SU-DHL-6 (cell line): Measurements from ENCODE around the gene ZDHHC7.

ENCODE experiments used
- H2AFZ ChIP-seq: fragments of 200-600 bp; sonication (generic); 2 replicates; pipeline ENCODE4 v1.6.1; 2014; ENCODE audit warnings: low read depth, mild to moderate bottlenecking, moderate library complexity, mixed read lengths, antibody characterized with exemption, low read length; ENCODE audit not compliant: severe bottlenecking
- H3F3A ChIP-seq: fragments of 200-600 bp; shearing (Covaris generic); 2 replicates; pipeline ENCODE4 v1.6.0; 2016; ENCODE audit warnings: antibody characterized with exemption, mild to moderate bottlenecking; ENCODE audit not compliant: insufficient read depth
- H3K27ac ChIP-seq: fragments of 200-600 bp; sonication (generic); 2 replicates; pipeline ENCODE4 v1.5.1; 2016; ENCODE audit warnings: low read depth, mild to moderate bottlenecking, low read length, moderate library complexity, mixed read lengths
- H3K27me3 ChIP-seq: fragments of 200-600 bp; sonication (generic), shearing (Covaris generic); 2 replicates; pipeline ENCODE4 v1.6.0; 2014; ENCODE audit warnings: mild to moderate bottlenecking, low read length
- H3K36me3 ChIP-seq: fragments of 200-600 bp; sonication (generic); 2 replicates; pipeline ENCODE4 v1.6.1; 2014; ENCODE audit warnings: mild to moderate bottlenecking, low read length, mixed read lengths
- H3K4me2 ChIP-seq: fragments of 300-600, 200-600 bp; shearing (Covaris generic), sonication (generic); 2 replicates; pipeline ENCODE4 v1.6.0; 2014; ENCODE audit warnings: low read length, low read depth, mild to moderate bottlenecking; ENCODE audit not compliant: poor library complexity, severe bottlenecking
- H3K4me3 ChIP-seq: fragments of 200-600 bp; sonication (generic); 2 replicates; pipeline ENCODE4 v1.5.1; 2014; ENCODE audit warnings: antibody characterized with exemption, low read length, mild to moderate bottlenecking, mixed read lengths; ENCODE audit not compliant: insufficient read depth, poor library complexity, severe bottlenecking
- H3K79me2 ChIP-seq: fragments of 200-600 bp; sonication (generic); 2 replicates; pipeline ENCODE4 v1.6.1; 2014; ENCODE audit warnings: mild to moderate bottlenecking, low read length, moderate library complexity; ENCODE audit not compliant: insufficient read depth
- H3K9ac ChIP-seq: fragments of 200-600 bp; sonication (generic); 2 replicates; pipeline ENCODE4 v1.7.0; 2014; ENCODE audit warnings: mild to moderate bottlenecking, low read length
- H3K9me2 ChIP-seq: fragments of 200-600 bp; sonication (generic); replicated peaks from 2 replicates; pipeline ENCODE4 v1.6.1; 2014; ENCODE audit warnings: low read length; ENCODE audit not compliant: insufficient read depth
- H3K9me3 ChIP-seq: fragments of 200-600 bp; sonication (generic); 2 replicates; pipeline ENCODE4 v1.6.1; 2014; ENCODE audit warnings: low read length, mixed read lengths; ENCODE audit not compliant: insufficient read depth
- H4K20me1 ChIP-seq: fragments of 200-600 bp; sonication (generic); 2 replicates; pipeline ENCODE4 v1.6.1; 2014; ENCODE audit warnings: low read depth, mild to moderate bottlenecking, antibody characterized with exemption, low read length, moderate library complexity, mixed read lengths
- CTCF ChIP-seq: fragments of 200-600 bp; sonication (generic); IDR thresholded peaks from one replicate; pipeline ENCODE4 v1.5.1; 2017; ENCODE audit warnings: antibody characterized with exemption, mild to moderate bottlenecking, low read length, moderate library complexity; ENCODE audit not compliant: insufficient read depth, poor library complexity, severe bottlenecking
- EZH2phosphoT487 ChIP-seq: fragments of 200-600 bp; sonication (generic), shearing (Covaris generic); conservative IDR thresholded peaks from 2 replicates; pipeline ENCODE4 v1.6.1; 2018; ENCODE audit warnings: mild to moderate bottlenecking, antibody characterized with exemption, low read length, moderate library complexity, mixed read lengths

ZDHHC7 gene

GRCh38 chr16:84948851-84949610, 62.3 kb downstream of the ZDHHC7 start:
- Histone ChIP-seq H4K20me1 (no peaks in the 10 kb centered on the region), H3K9me2 (no peaks in the 10 kb centered on the region), H3F3A (no peaks in the 10 kb centered on the region), H3K4me2 (no peak overlapping the region), H3K9me3 (no peaks in the 10 kb centered on the region), H3K27me3 (no peaks in the 10 kb centered on the region), H3K9ac (no peak overlapping the region), H3K36me3 (no peaks in the 10 kb centered on the region), H2AFZ (no peak overlapping the region), H3K27ac (no peak overlapping the region), H3K4me3 (no peak overlapping the region), H3K79me2 (no peaks in the 10 kb centered on the region)
- TF ChIP-seq EZH2phosphoT487: no peak
- no peak for TF ChIP-seq CTCF

- no peaks in the 10 kb centered on the region for H4K20me1 ChIP-seq
- no peak overlapping the region for H3K9ac ChIP-seq
- no peak overlapping the region for H3K4me2 ChIP-seq
- H3K9me3 ChIP-seq: no peaks in the 10 kb centered on the region
- no peak overlapping the region for H2AFZ ChIP-seq
- H3K9me2 ChIP-seq: no peaks in the 10 kb centered on the region
- no peaks in the 10 kb centered on the region for H3F3A ChIP-seq
- H3K36me3 ChIP-seq: no peaks in the 10 kb centered on the region
- H3K79me2 ChIP-seq: no peaks in the 10 kb centered on the region
- TF ChIP-seq CTCF (no peak), EZH2phosphoT487 (no peak)
- H3K27ac ChIP-seq: no peak overlapping the region
- no peaks in the 10 kb centered on the region for H3K27me3 ChIP-seq
- no peak overlapping the region for H3K4me3 ChIP-seq
These were observed 63.1 kb downstream of the ZDHHC7 start for GRCh38 chr16:84947996-84948850.

GRCh38 chr16:84947022-84947421, 64.3 kb downstream of the ZDHHC7 start:
- Histone ChIP-seq H3K4me3 (no peak overlapping the region), H2AFZ (no peak overlapping the region), H3K27me3 (no peaks in the 10 kb centered on the region), H3K9me3 (no peaks in the 10 kb centered on the region), H3K79me2 (no peaks in the 10 kb centered on the region), H3F3A (no peaks in the 10 kb centered on the region), H3K9me2 (no peaks in the 10 kb centered on the region), H3K36me3 (no peaks in the 10 kb centered on the region), H3K9ac (no peak overlapping the region), H3K4me2 (no peak overlapping the region), H4K20me1 (no peaks in the 10 kb centered on the region), H3K27ac (no peak overlapping the region)
- no peak for TF ChIP-seq CTCF
- no peak for TF ChIP-seq EZH2phosphoT487
